ENCODE results near the gene CPT1A.

Gene CPT1A

DNA sequence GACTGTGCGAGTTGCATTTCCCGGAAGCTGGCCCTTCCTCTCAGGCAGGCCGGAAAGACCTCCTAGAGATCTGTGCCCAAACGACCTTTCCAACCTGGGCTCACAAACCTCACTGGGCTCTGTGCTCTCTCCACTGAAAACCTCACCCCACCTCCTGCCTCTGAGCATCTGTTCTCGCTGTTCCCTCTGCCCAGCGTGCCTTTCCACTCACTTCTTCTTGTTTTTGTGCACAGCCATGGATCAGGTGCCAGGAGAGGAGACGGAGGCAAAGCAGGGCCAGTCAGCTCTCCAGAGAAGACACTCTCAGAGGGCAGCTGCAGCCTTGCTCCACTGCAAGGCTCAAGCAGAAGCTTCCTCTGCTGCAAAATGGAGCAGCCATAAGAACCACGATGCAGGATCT is 10.9 kb upstream of the CPT1A start:
- no peak for DNase-seq

DNA sequence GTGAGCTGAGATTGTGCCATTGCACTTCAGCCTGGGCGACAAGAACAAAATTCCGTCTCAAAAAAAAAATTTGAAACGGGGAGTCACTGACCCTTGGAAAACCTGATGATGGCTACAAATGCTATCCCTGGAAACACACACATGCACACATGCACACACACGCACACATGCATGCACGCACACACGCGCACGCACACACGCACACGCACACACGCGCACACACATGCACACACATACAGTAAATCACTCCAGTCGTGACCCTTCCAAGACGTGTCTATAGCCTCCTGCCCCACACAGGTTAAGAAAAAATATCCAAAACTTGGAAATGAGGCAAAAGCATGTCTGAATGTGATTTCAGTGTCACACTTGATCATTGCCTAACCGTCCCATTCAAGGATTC is 6.7 kb upstream of the CPT1A start:
- no peak for DNase-seq

GRCh38 chr11:68847395-68847794 is 5.7 kb upstream of the CPT1A start:
- DNase-seq, result no peak

GRCh38 chr11:68845351-68846002 is 3.8 kb upstream of the CPT1A start:
- DNase-seq, result no peak

DNA sequence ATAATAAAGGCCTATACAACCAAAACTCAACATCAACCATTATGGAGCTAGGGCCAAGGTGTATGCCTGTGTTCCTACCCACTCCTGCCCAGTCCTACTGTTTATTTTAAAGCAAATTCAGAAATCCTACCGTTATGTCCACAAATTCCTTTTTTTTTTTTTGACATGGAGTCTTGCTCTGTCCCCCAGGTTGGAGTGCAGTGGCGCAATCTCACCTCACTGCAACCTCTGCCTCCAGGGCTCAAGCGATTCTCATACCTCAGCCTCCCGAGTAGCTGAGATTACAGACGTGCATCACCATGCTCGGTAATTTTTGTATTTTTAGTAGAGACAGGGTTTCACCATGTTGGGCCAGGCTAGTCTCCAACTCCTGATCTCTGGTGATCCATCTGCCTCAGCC is 3.1 kb upstream of the CPT1A start:
- no peak for DNase-seq

GRCh38 chr11:68844376-68844775 is 2.7 kb upstream of the CPT1A start:
- no peak for DNase-seq

DNA sequence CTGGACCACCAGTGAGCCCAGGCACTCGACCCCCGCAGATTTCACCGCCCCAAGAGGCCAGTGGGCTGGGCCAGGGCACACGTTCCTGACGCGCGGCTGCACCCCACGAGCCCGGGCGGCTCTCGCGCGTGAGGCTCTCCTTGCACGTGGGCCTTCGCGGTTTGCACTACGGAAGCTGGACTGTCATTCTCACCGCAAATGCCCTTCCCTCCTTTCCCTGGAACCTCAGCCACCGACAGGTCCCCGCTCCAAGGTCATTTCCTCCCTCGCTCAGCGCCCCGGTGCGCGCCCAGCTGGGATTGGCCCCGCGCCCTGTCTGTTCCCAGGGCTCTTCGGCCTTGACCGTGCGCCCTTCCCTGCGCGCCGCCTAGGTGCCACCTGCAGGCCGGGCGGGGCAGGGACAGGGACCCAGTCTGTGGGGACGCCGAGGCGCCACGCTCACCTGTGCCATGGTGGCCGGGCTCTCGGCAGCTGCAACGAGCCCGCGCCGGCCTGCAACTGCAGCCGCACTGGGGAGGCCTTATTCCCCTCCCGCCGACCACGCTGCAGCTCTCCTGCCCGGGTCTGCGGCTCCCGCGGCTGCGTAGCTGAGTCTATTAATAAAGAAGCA is 2.1 kb upstream of the CPT1A start:
- DNase-seq, result peak; percentile 75

- peak; percentile 48 for DNase-seq
These were observed 1.4 kb upstream of the CPT1A start for GRCh38 chr11:68843052-68843561.

DNA sequence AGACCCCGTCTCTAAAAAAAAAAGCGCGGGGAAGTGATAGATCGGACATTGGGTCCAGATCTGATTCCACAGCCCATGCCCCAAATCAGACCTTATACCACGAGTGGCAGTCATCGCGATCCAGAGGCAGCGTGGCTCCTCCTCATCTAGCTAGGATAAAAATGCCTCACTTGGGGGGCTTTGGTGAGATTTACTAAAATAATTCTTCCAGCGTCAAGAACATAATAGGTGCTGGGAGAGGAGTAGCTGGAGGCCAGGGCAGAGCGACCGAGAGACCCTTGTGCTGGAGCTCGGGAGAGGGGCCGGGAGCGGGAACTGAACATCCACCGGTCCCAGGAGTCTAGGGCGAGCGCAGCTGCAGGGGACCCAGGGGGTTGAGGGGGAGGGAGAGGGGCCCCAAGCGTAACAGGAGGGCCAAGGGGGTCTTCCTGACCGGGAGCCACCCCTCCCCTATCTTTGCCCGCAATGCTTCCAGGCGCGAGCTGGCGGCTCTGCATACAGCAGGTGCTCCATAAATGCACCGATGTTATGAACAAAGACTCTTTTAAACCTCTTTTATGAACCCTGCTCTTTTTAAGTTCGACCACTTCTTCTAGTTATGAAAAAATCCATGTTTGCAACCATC is 823 bp upstream of the CPT1A start:
- no peak for DNase-seq

- no peak for DNase-seq
These were observed 759 bp downstream of the CPT1A start for GRCh38 chr11:68840661-68841653.

GRCh38 chr11:68839911-68840641 is 1.6 kb downstream of the CPT1A start:
- DNase-seq, result no peak

DNA sequence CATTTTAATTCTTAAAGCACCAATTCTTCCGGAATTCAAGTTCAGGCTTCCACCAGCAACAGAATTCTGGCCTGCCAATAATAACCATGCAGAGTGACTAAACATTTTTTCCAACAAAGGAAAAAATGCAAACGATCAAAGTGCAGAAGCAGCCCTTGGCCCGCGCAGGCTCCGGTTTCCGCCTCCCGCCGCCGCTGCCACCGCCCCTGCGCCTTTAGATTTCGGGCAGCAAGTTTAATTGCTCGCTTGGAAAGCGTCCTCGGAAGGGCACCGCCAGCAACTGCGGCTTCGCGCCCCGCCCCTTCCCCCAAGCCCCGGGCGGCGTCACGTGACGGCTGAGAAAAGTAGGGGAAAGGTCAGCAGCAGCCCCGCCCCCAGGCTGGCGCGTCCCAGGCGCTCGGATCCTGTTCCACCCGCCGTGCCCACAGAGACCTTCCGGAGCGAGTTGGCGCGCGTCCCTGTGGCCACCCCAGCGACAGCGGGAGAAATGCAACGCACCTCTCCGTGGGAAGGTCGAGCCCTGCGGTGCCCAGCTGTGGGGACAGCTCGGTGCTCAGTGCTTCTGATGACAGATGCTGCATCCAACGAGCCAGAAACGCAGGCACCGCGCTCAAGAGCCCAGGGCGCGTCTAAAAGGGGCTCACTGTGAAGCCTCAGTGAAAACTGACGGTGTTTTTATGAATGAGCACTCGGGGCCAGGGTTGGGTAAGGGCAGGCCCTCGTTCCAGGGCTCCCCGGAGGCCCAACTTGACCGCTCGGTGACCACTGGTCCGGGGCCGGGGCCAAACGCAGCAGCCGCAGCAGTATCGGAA is 2.5 kb downstream of the CPT1A start:
- DNase-seq, result peak; percentile 95

- DNase-seq, result no peak
These were observed 3.1 kb downstream of the CPT1A start for GRCh38 chr11:68838572-68838964.

- no peak for DNase-seq
These were observed 3.8 kb downstream of the CPT1A start for GRCh38 chr11:68837583-68838571.

DNA sequence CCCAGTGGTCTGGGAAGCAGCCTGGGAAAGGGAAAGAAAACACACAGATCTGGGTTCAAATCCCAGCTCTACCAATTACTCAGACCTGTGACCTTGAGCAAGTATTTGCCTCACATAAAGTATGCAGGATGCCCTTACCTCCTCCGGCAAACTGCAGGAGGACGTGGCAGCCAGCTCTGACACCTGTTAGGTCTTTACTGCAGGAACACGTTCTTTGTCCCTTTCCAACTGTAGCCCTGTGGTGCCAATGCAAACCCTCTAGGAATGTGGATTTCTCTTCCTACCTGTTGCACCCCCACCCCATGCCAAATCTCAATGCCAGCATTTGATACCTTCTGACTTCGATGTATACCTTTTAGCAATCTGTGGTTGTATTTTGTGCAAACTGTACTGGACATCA is 6.0 kb downstream of the CPT1A start:
- DNase-seq, result no peak

GRCh38 chr11:68835328-68835727 is 6.4 kb downstream of the CPT1A start:
- no peak for DNase-seq

GRCh38 chr11:68832476-68833181 is 9.1 kb downstream of the CPT1A start:
- DNase-seq, result no peak

- no peak for DNase-seq
These were observed 10.6 kb downstream of the CPT1A start for GRCh38 chr11:68831124-68831523.

GRCh38 chr11:68829581-68829980 is 12.1 kb downstream of the CPT1A start:
- DNase-seq, result no peak

DNA sequence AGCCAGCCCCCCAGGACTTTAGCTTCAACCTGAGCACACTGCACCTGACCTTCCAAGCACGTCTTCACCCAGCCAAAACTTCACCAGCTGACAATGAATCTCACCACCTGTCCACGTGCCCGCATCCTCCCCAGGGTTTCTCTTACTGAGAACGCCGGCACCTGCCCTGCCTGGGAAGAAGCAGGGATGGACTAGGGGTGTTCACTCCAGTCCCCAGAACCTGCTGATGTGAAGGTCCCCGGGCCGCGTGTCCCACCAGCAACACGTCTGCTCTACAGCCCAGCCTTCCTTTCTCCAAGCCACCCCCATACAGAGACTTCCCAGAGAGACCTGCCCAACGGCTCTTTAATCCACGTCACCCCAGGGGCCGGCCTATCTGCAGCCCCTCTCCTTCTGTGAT is 12.8 kb downstream of the CPT1A start:
- no peak for DNase-seq
